GM19099 (cell line): ENCODE data around the gene MSI1.

Experiments used
- POLR2A ChIP-seq: IDR thresholded peaks from 3 replicates; pipeline ENCODE4 v1.6.1; 2011; ENCODE audit warnings: low read depth; ENCODE audit not compliant: insufficient read length; ENCODE audit errors: extremely low read depth

MSI1 gene

DNA sequence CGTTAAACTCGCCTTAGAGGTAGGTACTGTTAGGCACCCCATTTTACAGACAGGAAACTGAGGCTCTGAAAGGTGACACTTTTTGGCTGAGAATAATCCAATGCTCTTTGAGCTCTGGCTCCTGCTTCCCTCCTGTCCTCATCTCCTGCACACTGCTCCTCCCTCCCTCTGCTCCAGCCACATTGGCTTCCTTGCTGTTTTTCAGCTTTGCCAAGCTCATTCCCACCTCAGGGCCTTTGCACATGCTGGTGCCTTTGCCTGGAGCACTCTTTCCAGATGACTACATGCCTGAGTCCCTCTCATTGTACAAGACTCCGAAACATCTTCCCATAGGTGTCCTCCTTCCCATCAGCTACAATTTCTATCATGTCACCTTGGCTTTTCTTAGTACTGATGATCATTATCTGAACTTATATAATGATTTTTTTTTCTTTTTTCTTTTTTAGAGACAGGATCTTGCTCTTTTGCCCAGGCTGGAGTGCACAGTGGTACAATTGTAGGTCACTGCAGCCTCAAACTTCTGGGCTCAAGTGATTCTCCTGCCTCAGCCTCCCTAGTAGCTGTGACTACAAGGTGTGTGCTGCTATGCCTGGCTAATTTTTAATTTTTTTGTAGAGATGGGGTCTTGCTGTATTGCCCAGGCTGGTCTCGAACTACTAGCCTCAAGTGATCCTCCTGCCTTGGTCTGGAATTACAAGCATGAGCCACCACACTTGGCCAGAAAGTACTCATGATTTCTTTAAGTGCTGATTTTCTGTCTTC lies 15.2 kb downstream of the MSI1 start:
- no peak for TF ChIP-seq POLR2A

DNA sequence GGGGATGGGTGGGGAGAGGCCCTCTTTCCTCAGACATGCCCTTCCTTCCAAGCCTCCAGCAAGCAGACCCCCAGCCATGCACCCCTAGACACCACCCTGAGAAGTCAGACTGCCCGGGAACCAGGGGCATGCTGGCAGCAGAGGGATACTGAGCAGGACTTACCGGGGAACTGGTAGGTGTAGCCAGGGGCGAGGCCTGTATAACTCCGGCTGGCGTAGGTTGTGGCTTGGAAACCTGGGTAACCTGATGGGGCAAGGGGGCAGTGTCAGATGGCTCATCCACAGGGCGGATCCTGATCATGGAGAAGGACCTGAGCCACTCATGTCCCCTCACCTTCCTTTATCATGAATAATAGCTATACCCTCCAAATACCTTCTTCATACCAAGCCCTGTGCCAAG lies 15.8 kb downstream of the MSI1 start:
- TF ChIP-seq POLR2A: no peak

DNA sequence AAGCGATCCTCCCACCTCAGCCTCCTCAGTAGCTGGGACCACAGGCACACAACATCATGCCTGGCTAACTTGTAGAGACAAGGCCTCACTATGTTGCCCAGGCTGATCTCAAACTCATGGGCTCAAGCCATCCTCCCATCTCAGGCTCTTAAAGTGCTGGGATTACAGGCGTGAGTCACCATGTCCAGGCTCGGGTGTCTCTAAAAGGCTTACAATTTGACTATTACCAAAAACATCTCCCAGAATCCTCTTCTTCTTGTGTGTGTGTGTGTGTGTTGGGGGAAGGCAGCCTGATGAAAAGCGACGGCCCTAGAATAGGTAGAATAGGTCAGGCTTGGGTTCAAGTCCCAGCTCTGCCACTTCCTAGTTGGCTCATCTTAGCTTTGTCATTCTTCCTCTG lies 16.8 kb downstream of the MSI1 start:
- TF ChIP-seq POLR2A: no peak

DNA sequence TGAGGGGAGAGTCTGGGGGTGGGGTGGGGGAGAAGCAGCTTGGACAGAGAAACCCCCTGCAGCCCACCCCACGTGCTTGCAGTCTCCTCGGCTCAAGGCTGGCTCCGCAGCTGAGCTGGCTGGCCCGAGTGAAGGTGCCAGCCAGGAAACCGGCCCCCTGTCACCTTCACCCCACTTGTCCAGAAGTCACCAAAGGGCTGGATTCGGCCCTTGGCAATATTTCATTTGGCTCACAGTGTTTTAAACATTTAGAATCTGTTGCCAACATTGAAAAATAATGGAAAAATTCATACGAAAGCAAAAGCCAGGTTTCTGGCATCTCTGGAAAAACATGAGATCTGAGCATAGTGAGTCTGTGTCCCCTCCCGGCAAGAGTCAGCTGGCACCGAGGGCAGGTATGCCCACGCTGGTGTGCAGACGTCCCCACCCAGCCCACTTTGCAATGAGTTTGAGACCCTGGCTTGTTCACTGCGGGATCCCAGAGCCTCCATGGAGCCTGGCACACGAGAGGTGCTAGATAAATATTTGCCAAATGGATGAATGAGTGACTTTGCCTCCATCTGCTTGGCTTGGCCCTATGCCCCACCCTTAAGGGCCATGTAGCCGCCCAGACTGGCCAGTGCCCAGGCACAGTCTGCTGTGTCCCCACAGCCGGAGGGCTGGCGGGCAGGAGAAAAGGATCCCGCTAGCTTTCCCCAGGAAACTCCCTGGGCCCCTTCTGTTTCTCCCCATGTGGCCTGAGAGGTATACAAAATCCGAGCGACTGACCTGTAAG lies 18.2 kb downstream of the MSI1 start:
- no peak for TF ChIP-seq POLR2A

DNA sequence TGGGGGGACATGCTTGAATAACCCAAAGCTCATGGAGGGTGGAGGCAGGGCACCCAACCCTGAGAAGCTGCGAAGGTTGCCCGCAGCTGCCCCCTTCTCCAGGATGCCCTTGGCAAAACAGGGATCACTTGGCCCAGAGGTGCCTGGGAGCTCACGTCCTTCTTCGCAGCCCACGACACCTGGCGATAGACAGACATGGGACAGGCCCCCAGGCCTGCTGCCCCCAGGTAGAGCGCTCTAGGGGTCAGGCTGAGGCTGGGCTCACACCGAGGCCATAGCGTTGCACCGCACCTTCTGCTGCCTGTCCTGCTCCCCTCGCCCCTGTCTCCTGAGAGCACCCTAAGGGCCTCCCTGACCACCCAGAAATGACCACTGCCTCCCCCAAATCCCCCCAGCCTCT lies 21.2 kb downstream of the MSI1 start:
- no peak for TF ChIP-seq POLR2A

DNA sequence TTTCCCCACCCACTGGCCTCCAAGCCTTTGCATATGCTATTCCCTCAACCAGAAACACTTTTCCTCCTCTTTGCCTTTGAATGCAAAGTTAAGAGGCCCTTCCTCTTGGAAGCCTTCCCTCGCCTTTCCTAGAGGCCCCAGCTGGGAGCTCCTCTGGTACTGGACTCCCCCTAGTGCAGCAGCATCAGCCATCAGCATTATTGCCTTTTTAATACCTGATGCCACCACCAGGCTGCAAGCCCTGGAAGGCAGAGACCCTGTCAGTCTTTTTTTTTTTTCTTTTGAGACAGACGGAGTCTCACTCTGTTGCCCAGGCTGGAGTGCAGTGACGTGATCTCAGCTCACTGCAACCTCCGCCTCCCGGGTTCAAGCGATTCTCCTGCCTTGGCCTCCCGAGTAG lies 22.3 kb downstream of the MSI1 start:
- TF ChIP-seq POLR2A: no peak

DNA sequence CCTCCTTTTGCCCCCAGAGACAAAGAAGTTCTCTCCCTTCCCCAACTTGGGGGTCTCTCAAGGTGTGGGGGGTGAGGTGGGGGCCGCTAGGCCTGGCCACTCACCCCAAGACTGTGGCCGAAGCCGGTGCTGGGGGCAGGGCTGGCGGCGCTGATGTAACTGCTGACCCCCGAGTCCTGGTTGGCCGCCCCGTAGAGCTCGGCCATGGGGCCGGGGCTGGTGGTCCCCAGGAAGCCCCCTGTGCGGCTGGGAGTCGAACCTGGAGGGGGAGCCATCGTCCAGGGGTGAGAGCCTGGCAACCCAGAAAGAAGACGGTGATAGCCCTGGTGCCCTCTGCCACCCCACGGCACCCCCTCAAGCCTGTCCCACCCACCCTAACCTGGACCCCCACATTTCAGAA lies 22.9 kb downstream of the MSI1 start:
- no peak for TF ChIP-seq POLR2A

DNA sequence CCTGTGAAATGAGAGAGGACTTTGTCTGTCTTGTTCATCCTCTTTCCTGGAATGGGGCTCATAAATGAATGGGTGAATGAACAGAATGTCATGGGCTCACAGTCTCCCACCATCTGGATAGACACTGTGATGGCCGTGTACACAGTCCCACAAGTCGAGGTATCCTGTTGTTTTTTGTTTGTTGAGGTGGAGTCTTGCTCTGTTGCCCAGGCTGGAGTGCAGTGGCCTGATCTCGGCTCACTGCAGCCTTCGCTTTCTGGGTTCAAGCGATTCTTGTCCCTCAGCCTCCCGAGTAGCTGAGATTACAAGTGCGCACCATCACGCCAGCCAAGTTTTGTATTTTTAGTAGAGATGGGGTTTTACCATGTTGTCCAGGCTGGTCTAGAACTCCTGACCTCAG lies 25.3 kb downstream of the MSI1 start:
- no peak for TF ChIP-seq POLR2A

DNA sequence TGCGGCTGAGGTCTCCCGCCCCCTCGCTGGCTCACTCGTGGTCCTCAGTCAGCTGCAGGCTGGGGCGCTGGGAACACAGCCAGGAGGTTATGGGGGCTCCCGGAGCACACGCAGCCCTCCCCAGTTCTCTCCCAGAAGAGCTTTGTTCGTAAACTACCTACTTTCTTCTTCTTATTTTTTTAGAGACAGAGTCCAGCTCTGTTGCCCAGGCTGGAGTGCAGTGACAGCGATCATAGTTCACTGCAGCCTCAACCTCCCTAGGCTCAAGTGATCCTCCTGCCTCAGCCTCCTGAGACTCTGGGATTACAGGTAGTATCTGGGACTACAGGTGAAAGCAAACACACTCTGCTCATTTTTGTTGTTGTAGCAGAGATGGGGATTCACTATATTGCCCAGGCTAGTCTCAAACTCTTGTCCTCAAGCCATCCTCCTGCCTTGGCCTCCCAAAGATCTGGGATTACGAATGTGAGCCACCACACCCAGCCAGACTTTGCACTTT lies 25.9 kb downstream of the MSI1 start:
- no peak for TF ChIP-seq POLR2A

DNA sequence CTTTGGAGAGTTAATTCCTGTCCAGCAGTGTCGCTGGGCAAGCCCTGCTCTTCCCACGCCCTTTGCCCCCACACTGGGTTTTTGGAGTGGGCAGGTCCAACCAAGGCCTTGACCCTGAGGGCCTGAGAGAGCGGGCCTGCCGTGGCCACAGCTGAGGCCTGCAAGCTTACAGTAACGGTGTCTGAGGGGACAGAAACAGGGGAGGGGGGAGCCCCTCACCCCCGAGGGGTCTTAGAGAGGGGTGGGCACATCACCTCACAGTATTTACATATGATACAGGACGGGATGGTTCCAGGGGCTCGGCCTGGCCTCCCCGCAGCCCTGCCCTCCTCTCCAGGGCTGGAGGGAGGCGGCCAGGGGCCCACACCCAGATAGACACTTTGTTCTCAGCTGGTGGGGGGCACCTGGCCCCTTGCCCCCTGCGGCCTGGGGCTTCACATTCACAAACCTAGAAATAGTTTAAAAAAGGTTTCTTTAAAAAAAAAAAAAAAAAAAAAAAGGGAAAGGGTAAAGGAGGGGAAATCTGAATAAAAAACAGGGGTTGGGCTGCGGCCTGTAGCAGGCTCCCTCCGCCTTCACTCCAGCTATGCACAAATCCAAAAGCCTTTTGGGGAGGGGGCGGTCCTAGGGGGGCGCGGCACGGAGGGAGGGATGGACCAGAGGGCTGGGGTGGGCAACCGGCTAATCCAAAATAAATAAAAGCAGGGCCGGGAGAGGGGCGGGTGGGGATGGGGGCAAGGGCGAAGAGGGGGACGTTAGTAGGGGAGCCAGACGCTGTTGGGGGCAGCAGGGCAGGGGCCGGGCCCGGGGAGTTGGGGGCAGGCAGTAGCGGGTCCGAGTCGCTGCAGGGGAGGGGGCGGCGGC lies 26.6 kb downstream of the MSI1 start:
- no peak for TF ChIP-seq POLR2A

DNA sequence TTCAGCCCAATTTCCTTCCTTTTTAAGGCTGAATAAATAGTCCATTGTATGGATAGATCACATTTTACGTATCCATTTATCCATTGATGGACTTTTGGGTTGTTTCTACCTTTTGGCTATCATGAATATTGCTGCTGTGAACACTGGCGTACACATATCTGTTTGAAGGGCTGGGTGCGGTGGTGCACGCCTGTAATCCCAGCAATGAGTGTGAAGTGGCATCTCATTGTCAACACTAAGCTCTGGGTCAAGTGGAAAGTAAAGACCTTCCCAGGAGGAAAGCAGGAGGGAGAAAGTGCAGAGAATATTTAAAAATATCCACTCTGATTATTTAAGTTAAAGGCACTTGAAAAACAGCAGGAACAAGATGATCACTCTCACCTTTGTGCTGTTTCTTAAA lies 29.7 kb downstream of the MSI1 start:
- TF ChIP-seq POLR2A: no peak

DNA sequence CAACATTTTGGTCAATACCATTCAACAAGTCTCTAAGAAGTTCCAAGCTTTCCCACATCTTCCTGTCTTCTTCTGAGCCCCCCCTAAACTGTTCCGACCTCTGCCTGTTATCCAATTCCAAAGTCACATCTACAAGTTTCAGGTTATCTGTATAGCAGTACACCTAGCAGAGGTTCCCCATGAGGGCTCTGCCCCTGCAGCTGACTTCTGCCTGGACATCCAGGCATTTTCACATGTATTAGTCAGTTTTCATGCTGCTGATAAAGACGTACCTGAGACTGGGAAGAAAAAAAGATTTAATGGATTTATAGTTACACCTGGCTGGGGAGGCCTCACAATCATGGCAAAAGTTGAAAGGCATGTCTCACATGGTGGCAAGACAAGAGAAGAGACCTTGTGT lies 31.2 kb downstream of the MSI1 start:
- TF ChIP-seq POLR2A: no peak

DNA sequence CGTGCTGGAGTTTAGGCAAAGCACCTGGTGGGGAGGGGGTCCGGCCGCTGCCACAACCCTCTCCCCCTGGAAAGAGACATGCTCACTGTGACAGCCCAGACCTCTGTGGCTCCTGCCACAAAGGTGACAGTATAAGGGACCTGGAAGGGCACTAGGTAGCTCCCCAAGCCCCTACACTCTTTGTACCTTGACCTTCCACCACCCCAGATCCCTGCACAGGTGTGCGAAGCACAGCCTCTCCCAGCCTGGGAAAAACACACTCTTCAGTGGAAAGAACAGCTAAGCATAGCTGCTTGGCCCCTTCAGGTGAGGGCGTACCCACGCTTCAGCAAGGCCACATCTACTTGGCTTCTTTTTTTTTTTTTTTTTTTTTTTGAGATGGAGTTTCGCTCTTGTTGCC lies 36.4 kb downstream of the MSI1 start:
- no peak for TF ChIP-seq POLR2A

DNA sequence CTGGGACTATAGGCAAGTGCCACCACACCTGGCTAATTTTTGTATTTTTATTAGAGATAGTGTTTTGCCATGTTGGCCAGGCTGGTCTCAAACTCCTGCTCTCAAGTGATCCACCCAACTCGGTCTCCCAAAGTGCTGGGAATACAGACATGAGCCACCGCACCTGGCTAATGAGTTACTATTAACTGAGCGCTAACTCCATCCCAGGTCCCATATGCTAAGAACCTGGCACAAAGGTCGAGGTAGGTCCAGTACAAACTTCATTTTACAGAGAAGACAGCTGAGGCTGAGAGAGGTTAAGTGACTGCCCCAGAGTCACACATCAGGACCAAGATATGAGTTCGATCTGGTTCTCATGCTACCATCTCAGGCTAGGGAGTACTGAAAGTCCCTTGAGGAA lies 36.9 kb downstream of the MSI1 start:
- no peak for TF ChIP-seq POLR2A

DNA sequence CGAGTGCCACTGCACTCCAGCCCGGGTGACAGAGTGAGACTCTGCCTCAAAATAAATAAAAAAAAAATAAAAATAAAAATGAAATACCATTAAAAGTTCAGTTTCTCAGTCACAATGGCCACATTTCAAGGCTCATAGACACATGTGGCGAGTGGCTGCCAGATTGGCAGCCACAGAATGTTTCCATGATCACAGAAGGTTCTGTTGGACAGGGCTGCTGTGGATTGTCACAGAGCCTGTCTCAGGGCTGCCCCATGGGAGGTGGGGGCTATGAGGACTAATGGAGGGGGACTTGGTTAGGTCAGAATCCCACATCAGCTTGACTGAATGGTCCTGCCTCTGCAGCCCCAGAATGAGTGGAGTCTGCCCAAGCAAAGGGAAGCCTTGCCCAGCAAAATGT lies 37.6 kb downstream of the MSI1 start:
- TF ChIP-seq POLR2A: no peak
